ENCODE measurements around the gene RFC1.

- TF ChIP-seq CTCF (IDR thresholded peaks at IDR 0.05; ENCODE audit: poor library complexity) (no peak), EZH2 (IDR thresholded peaks at IDR 0.05; ENCODE audit: borderline replicate concordance) (no peak)
Measured at GRCh38 chr4:39243462-39243861, 122.7 kb downstream of the RFC1 start.
